Vagina (tissue), 2 donors: ENCODE measurements around the gene CUX1. TPM values are rescaled to one million over a fixed set of nuclear protein-coding genes. Genes with fewer than 3 reads are reported as not detected.

ENCODE experiments used
- DNase-seq, 2 donors: peaks; one replicate each; pipeline ENCODE4 v3.0.0-alpha.2; 2017; ENCODE audit errors: extremely low spot score in 2 of 2
- H3K27ac ChIP-seq: fragments of 200-600 bp; sonication (generic); one replicate; pipeline ENCODE4 v1.5.1; 2019
- H3K27me3 ChIP-seq: fragments of 200-600 bp; sonication (generic); one replicate; pipeline ENCODE4 v1.5.1; 2019
- H3K36me3 ChIP-seq, 2 donors: fragments of 200-600 bp; sonication (generic); one replicate each; pipeline ENCODE4 v1.5.1; 2017 to 2019
- H3K4me1 ChIP-seq: fragments of 200-600 bp; sonication (generic); one replicate; pipeline ENCODE4 v1.5.1; 2019
- H3K4me3 ChIP-seq, 2 donors: fragments of 200-600 bp; sonication (generic); 1 replicate in 1 of 2; 2 replicates in 1 of 2; pipeline ENCODE4 v1.5.1; 2016 to 2019
- H3K9me3 ChIP-seq: fragments of 200-600 bp; sonication (generic); one replicate; pipeline ENCODE4 v1.5.1; 2019
- CTCF ChIP-seq, 3 experiments: fragments of 450-650 bp in 2 of 3; fragments of 200-600 bp in 1 of 3; sonication (generic) in 1 of 3; IDR thresholded peaks; one replicate each; pipeline ENCODE4 v1.5.1; 2017 to 2019; ENCODE audit warnings: antibody characterized with exemption in 3 of 3, mild to moderate bottlenecking in 2 of 3, moderate library complexity in 2 of 3
- POLR2A ChIP-seq, 2 donors: fragments of 450-650 bp; IDR thresholded peaks; one replicate each; pipeline ENCODE4 v1.6.1; 2017; ENCODE audit warnings: antibody characterized with exemption in 2 of 2, mild to moderate bottlenecking in 2 of 2, moderate library complexity in 2 of 2
- POLR2AphosphoS5 ChIP-seq, 2 donors: sonication (generic); formaldehyde crosslinking; IDR thresholded peaks; one replicate each; pipeline ENCODE4 v1.9.0; 2017; ENCODE audit warnings: antibody characterized with exemption in 2 of 2, mild to moderate bottlenecking in 2 of 2, low read depth in 1 of 2; ENCODE audit not compliant: insufficient read depth in 1 of 2
- intact Hi-C: fragments of 100-400 bp; cut with DNase I; formaldehyde crosslinking; loops from one replicate; pipeline ENCODE4 v1.15.1; 2023
- total RNA-seq: library from RNA; depleted of rRNA; stranded (reverse); fragments of >200 nt; gene quantifications from one replicate; pipeline ENCODE4 v1.2.3, GENCODE V29; 2016

CUX1 gene
- total RNA-seq, 1 donor from 2014 or later, result 65.3 TPM

DNA sequence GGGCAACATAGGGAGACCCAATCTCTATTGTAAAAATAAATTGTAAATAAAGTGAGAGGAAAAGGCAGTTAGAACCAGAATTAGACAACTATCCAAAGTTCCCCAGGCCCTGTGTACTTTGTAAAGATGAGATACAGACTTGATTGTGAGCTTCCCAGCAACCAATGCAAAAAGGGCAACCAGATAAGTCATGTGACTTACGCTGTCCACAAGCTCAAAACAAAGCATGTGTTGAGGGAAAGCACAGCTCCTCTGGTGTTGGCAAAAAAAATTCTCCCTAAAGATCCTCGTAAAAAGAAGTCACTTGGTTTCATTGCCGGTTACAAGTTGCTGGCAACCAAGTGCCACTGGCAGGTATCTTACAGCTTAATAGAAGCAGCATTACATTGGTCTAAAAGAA, 154.0 kb downstream of the CUX1 start:
- no peak for DNase-seq
- H3K36me3 ChIP-seq, result no peaks in the 10 kb centered on the region
- no peaks in the 10 kb centered on the region for H3K9me3 ChIP-seq
- H3K27ac ChIP-seq, result no peak overlapping the region
- intact Hi-C loops, result no loop called here
- no peak for TF ChIP-seq CTCF (IDR thresholded peaks at IDR 0.05)
- no peak for TF ChIP-seq POLR2AphosphoS5 (IDR thresholded peaks at IDR 0.05; ENCODE audit: insufficient read depth in 1 of 2, low read depth in 1 of 2)
- TF ChIP-seq POLR2A (IDR thresholded peaks at IDR 0.05), result no peak
- H3K27me3 ChIP-seq, result no peaks in the 10 kb centered on the region
- H3K4me3 ChIP-seq, result no peak overlapping the region
- H3K4me1 ChIP-seq, result peaks cover 7% of the 10 kb centered on the region

- intact Hi-C loops, result no loop called here
- H3K27ac ChIP-seq, result no peak overlapping the region
Measured at GRCh38 chr7:101972627-101973026, 155.2 kb downstream of the CUX1 start.

DNA sequence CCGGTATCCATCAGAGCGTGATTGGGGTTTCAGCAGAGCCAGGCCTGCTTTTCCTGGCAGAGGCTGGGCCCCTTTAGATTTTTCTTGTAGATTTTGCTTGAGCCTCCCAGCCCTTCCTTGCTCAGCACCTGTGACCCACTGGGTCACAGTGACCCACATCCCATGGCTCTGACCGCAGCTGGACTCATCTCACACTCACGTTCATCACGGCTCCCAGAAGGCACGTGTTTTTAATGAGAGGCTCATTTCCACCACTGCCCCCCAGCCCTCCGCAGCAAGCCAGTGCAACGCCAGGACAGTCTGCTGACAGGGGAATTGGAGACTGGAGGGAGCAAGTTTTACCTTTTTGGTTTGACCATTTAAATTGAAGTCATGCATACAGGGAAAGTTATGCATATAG, 155.7 kb downstream of the CUX1 start:
- TF ChIP-seq CTCF (IDR thresholded peaks at IDR 0.05) (no peak), POLR2AphosphoS5 (IDR thresholded peaks at IDR 0.05; ENCODE audit: insufficient read depth in 1 of 2, low read depth in 1 of 2) (peak in 1 of 2 donors; percentile 59)
- intact Hi-C loops, result no loop called here
- Histone ChIP-seq H3K36me3 (no peaks in the 10 kb centered on the region), H3K4me1 (peaks cover 7% of the 10 kb centered on the region), H3K27ac (no peak overlapping the region), H3K4me3 (no peak overlapping the region), H3K9me3 (no peaks in the 10 kb centered on the region), H3K27me3 (no peaks in the 10 kb centered on the region)
- no peak for DNase-seq

More at GRCh38 chr7:101972627-101973026, 155.2 kb downstream of the CUX1 start:
- H3K36me3 ChIP-seq, result no peaks in the 10 kb centered on the region
- H3K4me1 ChIP-seq, result peaks cover 7% of the 10 kb centered on the region
- no peak for TF ChIP-seq POLR2A (IDR thresholded peaks at IDR 0.05)
- TF ChIP-seq POLR2AphosphoS5 (IDR thresholded peaks at IDR 0.05; ENCODE audit: insufficient read depth in 1 of 2, low read depth in 1 of 2), result no peak
- TF ChIP-seq CTCF (IDR thresholded peaks at IDR 0.05), result no peak
- H3K27me3 ChIP-seq, result no peaks in the 10 kb centered on the region
- no peaks in the 10 kb centered on the region for H3K9me3 ChIP-seq
- DNase-seq, result no peak
- H3K4me3 ChIP-seq, result no peak overlapping the region

GRCh38 chr7:101974393-101974792, 157.0 kb downstream of the CUX1 start:
- intact Hi-C loops, result no loop called here
- H3K27ac ChIP-seq, result no peak overlapping the region
- no peaks in the 10 kb centered on the region for H3K27me3 ChIP-seq
- H3K9me3 ChIP-seq, result no peaks in the 10 kb centered on the region
- no peaks in the 10 kb centered on the region for H3K36me3 ChIP-seq
- no peak for TF ChIP-seq POLR2AphosphoS5 (IDR thresholded peaks at IDR 0.05; ENCODE audit: insufficient read depth in 1 of 2, low read depth in 1 of 2)
- TF ChIP-seq CTCF (IDR thresholded peaks at IDR 0.05), result no peak
- TF ChIP-seq POLR2A (IDR thresholded peaks at IDR 0.05), result no peak
- H3K4me1 ChIP-seq, result peaks cover 7% of the 10 kb centered on the region
- no peak for DNase-seq
- H3K4me3 ChIP-seq, result no peak overlapping the region

- no peaks in the 10 kb centered on the region for H3K9me3 ChIP-seq
- no peaks in the 10 kb centered on the region for H3K36me3 ChIP-seq
- H3K27ac ChIP-seq, result no peak overlapping the region
- intact Hi-C loops, result no loop called here
- no peaks in the 10 kb centered on the region for H3K27me3 ChIP-seq
- H3K4me3 ChIP-seq, result no peak overlapping the region
- DNase-seq, result no peak
- TF ChIP-seq CTCF (IDR thresholded peaks at IDR 0.05) (no peak), POLR2AphosphoS5 (IDR thresholded peaks at IDR 0.05; ENCODE audit: insufficient read depth in 1 of 2, low read depth in 1 of 2) (no peak), POLR2A (IDR thresholded peaks at IDR 0.05) (no peak)
- peaks cover 7% of the 10 kb centered on the region for H3K4me1 ChIP-seq
Measured at GRCh38 chr7:101975046-101975445, 157.6 kb downstream of the CUX1 start.
